WTC11 (cell line): ENCODE measurements around the gene RHOJ. TPM values are rescaled to one million over a fixed set of nuclear protein-coding genes. Genes with fewer than 3 reads are reported as not detected.
"Not testable (repeated sequence)": the region's sequence is repeated elsewhere in the genome, so short reads cannot be mapped to it uniquely, and the experiment has no call there.

Source experiments
- ATAC-seq: fragments of 200-7000 bp; cut with Tn5 transposase; 2 replicates; pipeline ENCODE4 v1.10.0; 2021; ENCODE audit warnings: mild to moderate bottlenecking, moderate library complexity
- CTCF ChIA-PET: fragments of 300-600 bp; sonication (Branson Sonifier 250); formaldehyde crosslinking; loops from one replicate; lab custom pipeline; 2021; ENCODE audit warnings: antibody characterized with exemption; lab: Charles Lee
- POLR2A ChIA-PET: fragments of 350-600 bp; sonication (Branson Sonifier 250); formaldehyde crosslinking; loops from one replicate; lab custom pipeline; 2021; ENCODE audit warnings: antibody characterized with exemption; lab: Charles Lee
- DNase-seq: peaks from one replicate; pipeline ENCODE4 v3.0.0; 2021; ENCODE audit warnings: low spot score
- H3K27ac Mint-ChIP-seq: 2 replicates; pipeline ENCODE4 v1.8.0; 2021; ENCODE audit warnings: mixed read lengths
- H3K27me3 Mint-ChIP-seq: 2 replicates; pipeline ENCODE4 v1.8.0; 2021; ENCODE audit warnings: low read depth, mild to moderate bottlenecking, moderate library complexity, mixed read lengths
- H3K36me3 Mint-ChIP-seq: 2 replicates; pipeline ENCODE4 v1.8.0; 2021; ENCODE audit warnings: mixed read lengths
- H3K4me1 Mint-ChIP-seq: 2 replicates; pipeline ENCODE4 v1.8.0; 2022; ENCODE audit warnings: mixed read lengths
- H3K4me3 Mint-ChIP-seq: 2 replicates; pipeline ENCODE4 v1.8.0; 2021; ENCODE audit warnings: mild to moderate bottlenecking, moderate library complexity, mixed read lengths
- H3K9me3 Mint-ChIP-seq: 2 replicates; pipeline ENCODE4 v1.8.0; 2021; ENCODE audit warnings: mixed read lengths
- ATF1 ChIP-seq: sonication (generic); formaldehyde crosslinking; IDR thresholded peaks from 2 replicates; pipeline ENCODE4 v1.8.1; 2023; ENCODE audit warnings: mild to moderate bottlenecking, moderate library complexity, missing genetic modification reagents
- ATF3 ChIP-seq: sonication (generic); formaldehyde crosslinking; conservative IDR thresholded peaks from 2 replicates; pipeline ENCODE4 v1.8.1; 2022; ENCODE audit warnings: mild to moderate bottlenecking, missing genetic modification reagents
- CTCF ChIP-seq: fragments of 200-600 bp; IDR thresholded peaks from 2 replicates; pipeline ENCODE4 v1.8.0; 2022; ENCODE audit warnings: antibody characterized with exemption
- E2F5 ChIP-seq: sonication (generic); formaldehyde crosslinking; IDR thresholded peaks from 2 replicates; pipeline ENCODE4 v1.8.1; 2022; ENCODE audit warnings: mild to moderate bottlenecking, moderate library complexity, missing genetic modification reagents
- ELF4 ChIP-seq: sonication (generic); formaldehyde crosslinking; IDR thresholded peaks from 2 replicates; pipeline ENCODE4 v1.8.1; 2022; ENCODE audit warnings: low read depth, mild to moderate bottlenecking, moderate library complexity, missing genetic modification reagents
- GTF2I ChIP-seq: fragments of 250-450 bp; sonication (Bioruptor Pico); conservative IDR thresholded peaks from 2 replicates; pipeline ENCODE4 v1.4.0; 2021; ENCODE audit warnings: mild to moderate bottlenecking
- HMGXB4 ChIP-seq: sonication (generic); formaldehyde crosslinking; IDR thresholded peaks from 2 replicates; pipeline ENCODE4 v1.8.1; 2023; ENCODE audit warnings: mild to moderate bottlenecking, moderate library complexity, missing genetic modification reagents
- NFYB ChIP-seq: sonication (generic); formaldehyde crosslinking; conservative IDR thresholded peaks from 2 replicates; pipeline ENCODE4 v1.8.0; 2022; ENCODE audit warnings: low read depth, missing genetic modification reagents
- NR3C1 ChIP-seq: sonication (generic); formaldehyde crosslinking; conservative IDR thresholded peaks from 2 replicates; pipeline ENCODE4 v1.8.1; 2023; ENCODE audit warnings: low read depth, mild to moderate bottlenecking, missing genetic modification reagents
- RELA ChIP-seq: sonication (generic); formaldehyde crosslinking; IDR thresholded peaks from 2 replicates; pipeline ENCODE4 v1.8.1; 2022; ENCODE audit warnings: missing genetic modification reagents, mild to moderate bottlenecking, borderline replicate concordance
- TEAD4 ChIP-seq: sonication (generic); formaldehyde crosslinking; IDR thresholded peaks from 2 replicates; pipeline ENCODE4 v1.8.0; 2022; ENCODE audit warnings: mild to moderate bottlenecking, missing genetic modification reagents
- ZNF121 ChIP-seq: sonication (generic); formaldehyde crosslinking; IDR thresholded peaks from 2 replicates; pipeline ENCODE4 v1.8.0; 2023; ENCODE audit warnings: missing genetic modification reagents
- total RNA-seq: library from RNA; stranded (reverse); gene quantifications from 3 replicates; pipeline ENCODE4 v1.2.3, GENCODE V29; 2021

Gene RHOJ
- total RNA-seq, 1 experiment from 2014 or later = 0.13 TPM

GRCh38 chr14:63276492-63277342, 72.5 kb downstream of the RHOJ start:
- ChIA-PET CTCF (interaction anchor here (0.8 to 2.2 kb wide), 8 partner anchors 72 to 1806 kb away, joined by 3 to 22 read pairs (median 3); partner anchors contain the start of gene RHOJ), POLR2A (no interaction called here)
- no peak overlapping the region for H3K27ac Mint-ChIP-seq
- no peak for TF ChIP-seq NFYB (CRISPR knock-in tag)
- TF ChIP-seq CTCF = peak; percentile 77
- DNase-seq (no peak), ATAC-seq (peak; percentile 70)
- no peaks in the 10 kb centered on the region for H3K9me3 Mint-ChIP-seq
- H3K27me3 Mint-ChIP-seq = no peaks in the 10 kb centered on the region
- H3K4me3 Mint-ChIP-seq = no peak overlapping the region
- no peaks in the 10 kb centered on the region for H3K36me3 Mint-ChIP-seq
- no peaks in the 10 kb centered on the region for H3K4me1 Mint-ChIP-seq

- H3K4me3 Mint-ChIP-seq = no peak overlapping the region
- no peaks in the 10 kb centered on the region for H3K27me3 Mint-ChIP-seq
- DNase-seq (no peak), ATAC-seq (no peak)
- H3K27ac Mint-ChIP-seq = no peak overlapping the region
- no peaks in the 10 kb centered on the region for H3K4me1 Mint-ChIP-seq
- no peak for TF ChIP-seq NR3C1 (CRISPR knock-in tag)
- no peak for TF ChIP-seq ATF1 (CRISPR knock-in tag)
- no peak for TF ChIP-seq RELA
- no peak for TF ChIP-seq HMGXB4 (CRISPR knock-in tag)
- TF ChIP-seq ELF4 (CRISPR knock-in tag) = no peak
- no peak for TF ChIP-seq TEAD4 (CRISPR knock-in tag)
- no peak for TF ChIP-seq E2F5
- no peak for TF ChIP-seq ATF3
- ChIA-PET POLR2A (interaction anchor here (0.6 kb wide), 1 partner anchor 1117 kb away, joined by 4 read pairs; no protein-coding TSS in a partner anchor), CTCF (interaction anchor here (2.2 kb wide), 1 partner anchor 103 kb away, joined by 22 read pairs; no protein-coding TSS in a partner anchor)
- H3K9me3 Mint-ChIP-seq = no peaks in the 10 kb centered on the region
- H3K36me3 Mint-ChIP-seq = no peaks in the 10 kb centered on the region
Measured at GRCh38 chr14:63277591-63278183, 73.4 kb downstream of the RHOJ start.

GRCh38 chr14:63279933-63280332, 75.7 kb downstream of the RHOJ start:
- H3K27ac Mint-ChIP-seq, H3K36me3 Mint-ChIP-seq, H3K4me3 Mint-ChIP-seq, H3K9me3 Mint-ChIP-seq, DNase-seq, POLR2A ChIA-PET, CTCF ChIA-PET, H3K4me1 Mint-ChIP-seq, ATAC-seq, H3K27me3 Mint-ChIP-seq: not testable (repeated sequence)
- TF ChIP-seq ZNF121 (CRISPR knock-in tag) = peak; percentile 50; the same call in 1 of the 2 replicates
- peak; percentile 54; the same call in 1 of the 2 replicates for TF ChIP-seq GTF2I
